HG03571 (cell line): ENCODE measurements around the gene ARL11.
"Not testable (repeated sequence)": the region's sequence is repeated elsewhere in the genome, so short reads cannot be mapped to it uniquely, and the experiment has no call there.

Source experiments
- ATAC-seq: cut with Tn5 transposase; IDR thresholded peaks from one replicate; pipeline ENCODE4 v1.9.1; 2021; ENCODE audit not compliant: unreplicated experiment

Gene ARL11

DNA sequence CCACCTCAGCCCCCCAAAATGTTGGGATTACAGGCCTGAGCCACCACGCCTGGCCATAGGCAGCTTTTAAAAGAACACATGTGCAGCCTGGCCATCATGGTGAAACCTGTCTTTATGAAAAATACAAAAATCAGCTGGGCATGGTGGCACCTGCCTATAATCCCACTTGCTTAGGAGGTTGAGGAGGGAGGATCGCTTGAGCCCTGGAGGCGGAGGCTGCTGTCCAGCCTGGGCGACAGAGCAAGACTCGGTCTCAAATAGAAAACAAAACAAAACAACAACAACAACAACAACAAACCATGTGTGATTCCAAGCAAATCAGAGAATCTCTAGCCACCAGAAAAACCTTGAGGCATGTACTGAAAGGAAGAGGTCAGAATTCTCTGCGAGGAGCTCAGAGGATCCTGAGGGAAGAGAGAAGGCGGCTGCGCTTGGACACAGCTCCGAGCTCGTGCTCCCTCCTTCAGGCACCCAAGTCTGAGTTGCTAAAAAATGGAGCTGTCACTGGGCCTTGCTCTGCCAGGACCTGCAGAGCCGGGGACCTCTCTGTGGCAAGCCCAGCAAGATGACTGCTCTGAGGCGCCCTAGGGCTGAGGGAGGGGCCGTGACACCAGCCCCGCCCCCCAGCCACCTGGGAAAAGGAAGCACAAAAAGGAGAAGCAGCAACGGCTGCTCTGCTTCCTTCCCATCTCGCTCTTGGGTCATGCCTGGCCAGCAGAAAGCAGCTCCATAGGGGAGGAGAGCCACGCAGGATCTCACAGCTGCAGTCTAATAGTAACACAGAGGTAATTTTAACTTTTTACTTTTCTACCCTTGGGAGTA is at the start of gene ARL11:
Gene ARL11 (plus strand): TSS at position 677 of the 822 bp plus-strand sequence. CDS start 1,941 bp downstream, outside the sequence.
- peak; percentile 95 for ATAC-seq

DNA sequence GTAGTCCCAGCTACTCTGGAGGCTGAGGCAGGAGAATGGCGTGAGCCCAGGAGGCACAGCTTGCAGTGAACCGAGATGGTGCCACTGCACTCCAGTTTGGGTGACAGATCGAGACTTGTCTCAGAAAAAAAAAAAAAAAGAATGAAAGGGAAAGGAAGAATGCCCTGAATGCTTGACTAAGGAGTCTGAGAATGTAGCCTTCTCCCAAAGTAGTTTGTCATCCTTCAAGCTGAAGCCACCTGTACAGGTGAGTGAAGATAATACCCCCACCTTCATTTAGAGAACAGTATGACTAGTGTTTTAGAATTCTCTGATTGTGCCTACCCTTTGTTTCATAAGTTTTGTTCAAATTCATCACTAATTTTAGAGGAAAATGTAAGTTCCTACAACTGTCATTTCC is 48.8 kb upstream of the ARL11 start:
- ATAC-seq: no peak

DNA sequence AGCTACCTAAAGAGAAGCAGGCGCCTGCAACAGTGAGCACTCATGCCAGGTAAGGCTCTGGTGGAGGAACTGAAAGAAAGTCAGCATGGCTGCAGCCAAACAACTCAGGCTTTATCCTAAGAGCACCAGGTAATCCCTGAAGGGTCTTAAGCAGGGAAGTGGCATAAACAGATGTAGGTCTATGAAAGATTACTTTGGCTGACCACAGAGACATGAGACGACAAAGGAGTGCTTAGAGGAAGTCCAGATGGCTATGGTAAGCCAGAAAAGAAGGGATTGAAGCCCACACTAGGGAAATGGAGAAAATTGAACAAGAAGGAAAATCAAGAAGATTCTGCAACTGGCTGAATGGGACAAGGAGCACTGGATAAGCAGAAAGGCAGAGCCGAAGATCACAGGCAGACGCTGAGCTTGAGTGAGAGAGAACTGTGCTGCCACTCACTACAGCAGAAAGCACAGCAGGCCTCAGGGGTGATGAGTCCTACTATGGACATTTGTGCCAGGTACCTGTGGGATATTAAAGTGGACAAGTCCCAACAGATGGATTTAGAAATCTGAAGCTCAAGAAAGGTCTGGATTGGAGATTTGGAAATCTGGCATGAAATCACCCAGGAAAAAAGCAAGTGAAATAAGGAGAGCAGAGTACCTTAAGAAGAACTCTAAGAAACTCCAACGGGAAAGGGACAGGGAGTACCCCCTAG is 47.2 kb upstream of the ARL11 start:
- ATAC-seq: no peak

DNA sequence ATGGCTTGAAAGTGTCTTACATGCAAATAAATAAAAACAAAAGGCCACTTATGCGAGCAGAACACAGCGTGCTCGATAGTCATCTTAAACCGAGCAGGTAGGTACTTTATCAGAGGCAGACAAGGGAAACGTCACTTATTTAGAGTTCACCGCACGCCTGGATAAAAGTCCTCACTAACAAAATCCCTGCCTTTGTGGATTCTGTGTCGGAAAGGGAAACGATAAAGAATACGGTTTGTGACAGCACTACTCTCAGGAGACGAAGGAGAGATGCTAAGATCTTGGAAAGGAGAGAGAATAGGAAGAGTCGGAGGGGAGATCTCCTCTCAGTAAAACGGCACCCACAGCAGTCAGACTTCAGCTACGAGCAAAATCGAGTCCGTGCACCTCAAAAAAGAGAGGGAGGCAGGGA is 43.5 kb upstream of the ARL11 start:
- ATAC-seq: peak; percentile 11

DNA sequence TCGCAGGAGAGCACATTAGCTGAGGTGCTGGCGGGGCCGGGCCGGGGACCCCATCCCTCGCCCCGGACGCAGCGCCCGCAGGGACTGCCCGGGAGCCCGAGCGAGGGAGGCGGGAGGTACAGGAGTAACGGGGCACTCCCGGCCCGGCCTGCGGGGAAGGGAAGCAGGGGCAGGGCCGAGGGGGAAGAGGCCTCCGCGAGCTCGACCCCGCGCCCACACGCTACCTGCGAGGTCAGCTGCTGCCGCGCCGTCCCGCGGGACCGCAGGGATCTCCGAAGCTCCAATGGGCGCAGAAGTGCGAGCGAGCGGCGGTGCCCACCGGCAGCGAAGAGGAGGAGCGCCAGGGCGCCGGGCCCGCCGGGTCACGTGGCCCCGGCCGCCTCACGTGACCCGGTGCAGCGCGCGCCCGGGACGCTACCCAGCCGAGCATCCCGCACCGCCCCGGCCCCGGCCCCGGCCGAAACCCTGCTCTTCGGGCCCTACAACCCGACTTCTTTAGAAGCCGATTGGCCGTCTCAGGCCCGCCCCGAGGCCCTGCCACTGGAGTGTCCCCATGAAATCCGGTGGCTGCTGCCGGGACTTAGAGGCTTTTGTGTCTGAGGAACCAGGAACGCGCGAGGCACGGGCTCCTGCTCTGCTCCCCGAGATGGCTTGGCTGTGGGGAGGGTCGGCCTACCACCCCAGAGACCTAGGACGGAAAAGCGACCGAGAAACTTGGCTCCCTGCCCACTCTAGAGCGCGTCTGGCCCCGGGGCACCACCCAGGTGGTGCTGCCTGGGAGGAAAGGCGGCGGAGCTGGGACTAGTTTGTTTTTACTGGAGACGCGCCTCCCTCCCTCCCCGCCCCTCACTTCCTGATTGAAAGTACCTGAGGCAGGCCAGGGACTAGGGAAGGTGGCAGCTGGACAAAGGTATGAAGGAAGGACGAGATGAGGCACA is 42.8 kb upstream of the ARL11 start, which contains the start of gene RCBTB1:
Gene RCBTB1 (minus strand): TSS at position 339 of the 938 bp plus-strand sequence. CDS start 18,279 bp downstream, outside the sequence.
- ATAC-seq: peak; percentile 93

DNA sequence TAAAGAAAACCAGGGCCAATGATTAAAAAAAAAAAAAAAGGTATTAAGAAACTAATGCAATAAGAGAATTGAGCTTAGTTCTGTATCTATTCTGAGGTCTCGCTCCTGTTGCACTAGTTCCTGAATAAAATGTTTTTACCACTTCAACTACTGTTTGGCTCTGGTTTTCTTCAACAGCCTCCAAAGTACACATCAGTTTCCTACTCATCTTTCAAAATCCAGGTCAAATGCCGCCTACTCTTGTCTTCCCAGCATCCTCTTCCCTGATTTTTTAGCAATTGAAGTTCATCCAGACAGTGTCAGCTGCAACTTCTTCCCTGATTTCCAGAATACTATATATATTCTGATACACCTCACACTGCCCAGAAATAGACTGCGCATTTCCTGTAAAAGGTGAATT is 41.6 kb upstream of the ARL11 start:
- ATAC-seq: no peak

DNA sequence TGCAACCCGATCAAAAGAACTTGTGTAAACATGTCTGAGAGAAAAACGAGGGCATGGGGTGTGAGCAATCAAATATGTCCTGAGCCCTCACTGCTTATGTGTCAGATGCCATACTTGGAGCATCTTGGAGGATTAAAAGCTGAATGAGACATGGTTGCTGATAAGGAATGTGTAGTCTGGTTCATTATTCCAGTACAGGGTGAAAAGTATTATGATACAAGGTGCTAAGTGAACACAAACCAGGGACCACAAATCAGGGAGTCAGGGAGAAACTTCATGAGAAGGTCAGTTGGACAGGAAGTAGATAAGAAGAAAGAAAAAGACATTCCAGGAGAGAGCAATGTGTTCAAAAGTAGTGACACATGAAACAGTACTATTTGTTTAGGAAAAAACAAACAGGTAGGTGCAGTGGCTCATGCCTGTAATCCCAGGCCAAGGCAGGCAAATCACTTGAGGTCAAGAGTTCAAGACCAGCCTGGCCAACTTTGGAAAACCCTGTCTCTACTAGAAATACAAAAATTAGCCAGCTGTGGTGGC is 40.9 kb upstream of the ARL11 start:
- no peak for ATAC-seq

DNA sequence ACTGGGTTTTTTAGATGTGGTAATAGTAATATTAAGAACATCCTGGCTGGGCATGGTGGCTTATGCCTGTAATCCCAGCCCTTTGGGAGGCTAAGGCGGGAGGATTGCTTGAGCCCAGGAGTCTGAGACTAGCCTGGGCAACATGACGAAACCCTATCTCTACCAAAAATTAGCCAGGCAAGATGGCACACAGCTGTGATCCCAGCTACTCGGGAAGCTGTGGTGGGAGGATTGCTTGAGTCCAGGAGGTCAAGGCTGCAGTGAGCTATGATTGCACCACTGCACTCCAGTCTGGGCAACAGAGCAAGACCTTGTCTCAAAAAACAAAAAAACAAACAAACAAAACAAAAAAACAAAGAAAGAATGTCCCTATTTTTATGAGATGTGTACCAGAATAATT is 37.6 kb upstream of the ARL11 start:
- ATAC-seq: not testable (repeated sequence)

DNA sequence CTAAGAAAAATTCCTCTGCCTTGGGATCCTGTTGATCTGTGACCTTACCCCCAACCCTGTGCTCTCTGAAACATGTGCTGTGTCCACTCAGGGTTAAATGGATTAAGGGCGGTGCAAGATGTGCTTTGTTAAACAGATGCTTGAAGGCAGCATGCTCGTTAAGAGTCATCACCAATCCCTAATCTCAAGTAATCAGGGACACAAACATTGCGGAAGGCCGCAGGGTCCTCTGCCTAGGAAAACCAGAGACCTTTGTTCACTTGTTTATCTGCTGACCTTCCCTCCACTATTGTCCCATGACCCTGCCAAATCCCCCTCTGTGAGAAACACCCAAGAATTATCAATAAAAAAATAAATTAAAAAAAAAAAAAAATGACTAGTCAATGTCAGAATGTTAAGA is 34.4 kb upstream of the ARL11 start:
- ATAC-seq: not testable (repeated sequence)

DNA sequence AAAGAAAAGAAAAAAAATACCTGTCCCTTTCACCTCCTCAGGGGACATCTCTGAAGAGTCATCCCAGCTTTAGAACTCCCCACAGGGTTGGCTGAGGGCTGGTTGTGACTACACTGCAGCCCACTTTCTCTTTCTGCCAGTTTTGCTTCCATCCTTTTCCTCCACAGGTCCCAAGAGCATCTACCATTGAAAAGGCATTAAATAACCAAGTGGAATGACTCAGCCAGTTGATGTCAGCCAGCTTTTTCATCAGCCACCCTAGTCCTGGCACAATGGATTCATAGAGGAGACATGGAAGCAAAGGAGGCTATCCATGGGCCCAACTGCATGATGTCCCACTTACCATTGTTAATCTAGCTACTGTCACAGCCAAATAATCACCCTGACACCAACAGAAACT is 33.7 kb upstream of the ARL11 start:
- no peak for ATAC-seq

DNA sequence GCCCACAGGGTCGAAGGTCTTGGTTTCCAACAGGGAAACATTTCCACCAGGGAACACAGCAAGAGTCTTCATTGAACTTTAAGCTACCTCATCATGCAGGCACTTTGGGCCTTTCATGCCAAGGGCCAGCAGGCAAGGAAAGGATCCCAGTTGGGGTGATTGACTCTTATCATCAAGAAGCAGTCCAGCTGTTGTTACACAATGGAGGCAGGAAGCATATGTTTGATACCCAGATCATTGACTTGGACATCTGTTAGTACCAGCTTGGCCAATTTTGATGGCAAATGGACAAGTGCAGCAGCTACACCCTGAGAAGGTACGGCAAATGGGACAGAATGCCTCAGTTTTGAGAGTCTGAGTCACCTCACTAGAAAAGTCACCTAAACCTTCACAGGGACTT is 32.1 kb upstream of the ARL11 start:
- no peak for ATAC-seq

DNA sequence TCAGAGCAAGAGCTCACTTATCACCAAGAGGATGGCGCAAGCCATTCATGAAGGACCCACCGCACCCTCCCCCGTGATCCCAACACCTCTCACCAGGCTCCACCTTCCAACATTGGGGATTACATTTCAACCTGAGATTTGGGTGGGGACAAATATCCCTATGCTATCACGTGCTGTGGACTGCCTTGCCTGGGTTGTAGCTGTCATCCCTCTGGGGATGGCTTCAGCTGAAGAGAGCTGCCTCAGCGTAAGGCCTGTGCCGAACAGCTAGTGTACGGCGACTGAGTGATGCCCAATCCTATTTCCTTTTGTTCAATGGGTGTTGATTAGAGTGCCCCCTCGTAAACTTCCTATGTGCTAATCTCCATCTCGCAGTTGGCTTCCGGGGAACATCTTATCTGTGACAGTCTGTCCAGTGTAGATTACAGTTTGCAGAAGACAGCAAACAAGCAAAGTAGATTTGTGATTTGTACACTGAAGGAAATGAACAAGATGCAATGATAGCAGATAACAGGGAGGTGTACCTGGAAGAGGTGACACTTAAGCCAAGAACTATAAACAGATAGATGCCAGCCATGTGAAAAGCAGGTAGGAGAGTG is 31.2 kb upstream of the ARL11 start:
- no peak for ATAC-seq

DNA sequence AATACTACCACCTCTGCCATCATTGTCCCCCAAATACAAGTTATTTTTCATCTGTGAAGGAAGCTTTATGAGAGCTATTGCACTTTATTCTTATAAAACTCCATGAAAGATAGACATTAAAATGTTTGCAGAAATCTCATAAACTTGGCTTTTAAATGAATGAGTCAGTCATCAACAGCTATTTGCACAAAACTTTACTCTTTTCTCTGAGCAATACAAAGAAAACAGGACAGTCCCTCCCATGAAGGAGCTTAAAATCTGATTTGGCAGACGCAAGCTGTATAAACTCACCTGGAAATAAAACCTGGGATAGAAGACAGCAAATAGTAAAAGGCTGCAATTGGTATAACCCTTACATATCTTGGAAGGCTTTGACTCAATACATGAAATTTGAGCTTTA is 26.3 kb upstream of the ARL11 start:
- ATAC-seq: no peak

DNA sequence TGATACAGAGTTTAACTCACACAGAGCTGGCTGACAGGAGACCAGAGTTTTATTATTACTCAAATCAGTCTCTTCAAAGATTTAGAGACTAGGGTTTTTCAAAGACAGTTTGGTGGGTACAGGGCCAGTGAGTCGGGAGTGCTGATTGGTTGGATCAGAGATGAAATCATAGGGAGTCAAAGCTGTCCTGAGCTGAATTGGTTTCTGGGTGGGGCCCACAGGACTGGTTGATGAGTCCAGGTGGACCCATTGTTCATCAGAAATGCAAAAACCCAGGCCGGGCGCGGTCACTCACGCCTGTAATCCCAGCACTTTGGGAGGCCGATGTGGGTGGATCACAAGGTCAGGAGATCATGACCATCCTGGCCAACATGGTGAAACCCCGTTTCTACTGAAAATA is 25.7 kb upstream of the ARL11 start:
- ATAC-seq: not testable (repeated sequence)

DNA sequence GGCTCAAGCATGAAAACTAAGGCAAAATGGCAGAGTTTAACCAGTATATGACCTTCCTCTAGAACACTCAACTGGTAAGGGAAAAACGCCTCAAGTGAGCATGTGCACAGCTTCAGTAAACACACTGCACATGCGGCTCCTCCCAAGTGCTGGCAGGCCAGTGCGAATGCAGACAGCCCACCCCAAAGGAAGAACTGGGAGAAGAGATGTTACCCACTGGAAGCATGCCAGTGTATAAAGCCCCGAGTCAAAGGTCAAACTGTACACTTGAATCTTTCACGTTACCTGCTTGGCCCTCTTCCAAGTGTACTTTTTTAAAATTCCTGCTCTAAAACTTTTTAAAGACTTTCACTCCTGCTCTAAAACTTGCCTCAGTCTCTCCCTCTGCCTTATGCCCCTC is 23.7 kb upstream of the ARL11 start:
- ATAC-seq: no peak

DNA sequence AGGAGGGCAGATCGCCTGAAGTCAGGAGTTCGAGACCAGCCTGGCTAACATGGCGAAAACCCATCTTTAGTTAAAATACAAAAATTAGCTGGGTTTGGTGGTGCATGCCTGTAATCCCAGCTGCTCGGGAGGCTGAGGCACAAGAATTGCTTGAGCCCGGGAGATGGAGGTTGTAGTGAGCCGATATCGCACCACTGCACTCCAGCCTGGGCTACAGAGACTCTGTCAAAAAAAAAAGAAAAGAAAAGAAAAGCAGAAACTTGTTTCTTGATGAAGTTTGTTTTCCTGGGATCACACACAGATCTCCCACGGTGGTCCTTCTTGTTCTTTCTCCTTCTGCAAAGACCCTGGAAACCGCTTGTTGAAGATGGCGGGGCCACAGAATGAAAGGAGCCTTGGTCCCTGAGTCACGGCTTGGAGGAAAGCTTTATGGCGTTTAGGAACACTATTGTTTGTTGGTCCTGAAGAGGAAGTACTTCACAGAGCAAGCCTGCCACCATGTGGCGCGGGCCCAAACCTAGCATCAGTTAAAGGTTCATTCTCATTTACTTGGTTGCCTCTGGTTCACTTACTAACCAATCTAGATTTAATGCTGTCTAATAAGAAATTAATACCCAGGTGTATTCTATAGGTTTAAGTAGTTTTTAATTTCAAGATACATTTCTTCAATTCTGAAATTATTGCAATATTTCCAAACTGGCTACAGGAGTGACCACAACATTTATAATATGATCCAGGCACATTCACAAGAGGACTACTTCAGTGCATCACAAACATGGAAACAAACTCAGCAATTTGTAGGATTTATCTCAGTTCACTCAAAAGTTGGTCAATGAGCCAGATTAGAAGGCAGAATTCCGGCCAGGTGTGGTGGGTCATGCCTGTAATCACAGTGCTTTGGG is 21.3 kb upstream of the ARL11 start:
- ATAC-seq: peak; percentile 95

DNA sequence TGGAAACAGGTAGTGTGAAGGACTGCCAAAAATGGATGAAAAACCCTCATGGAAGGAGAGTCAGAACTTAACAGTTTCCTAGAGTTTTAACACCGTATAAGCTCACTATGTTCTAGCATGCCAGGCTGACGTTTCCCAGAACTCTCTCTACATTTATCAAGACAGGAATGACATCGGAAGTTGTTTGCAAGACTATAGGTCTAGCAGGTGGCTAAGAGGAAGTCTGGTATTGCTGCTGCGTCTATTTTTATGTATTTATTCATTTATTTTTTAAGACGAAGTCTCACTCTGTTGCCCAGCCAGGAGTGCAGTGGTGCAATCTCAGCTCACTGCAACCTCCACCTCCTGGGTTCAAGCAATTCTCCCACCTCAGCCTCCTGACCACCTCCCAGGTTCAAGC is 20.5 kb upstream of the ARL11 start:
- no peak for ATAC-seq

DNA sequence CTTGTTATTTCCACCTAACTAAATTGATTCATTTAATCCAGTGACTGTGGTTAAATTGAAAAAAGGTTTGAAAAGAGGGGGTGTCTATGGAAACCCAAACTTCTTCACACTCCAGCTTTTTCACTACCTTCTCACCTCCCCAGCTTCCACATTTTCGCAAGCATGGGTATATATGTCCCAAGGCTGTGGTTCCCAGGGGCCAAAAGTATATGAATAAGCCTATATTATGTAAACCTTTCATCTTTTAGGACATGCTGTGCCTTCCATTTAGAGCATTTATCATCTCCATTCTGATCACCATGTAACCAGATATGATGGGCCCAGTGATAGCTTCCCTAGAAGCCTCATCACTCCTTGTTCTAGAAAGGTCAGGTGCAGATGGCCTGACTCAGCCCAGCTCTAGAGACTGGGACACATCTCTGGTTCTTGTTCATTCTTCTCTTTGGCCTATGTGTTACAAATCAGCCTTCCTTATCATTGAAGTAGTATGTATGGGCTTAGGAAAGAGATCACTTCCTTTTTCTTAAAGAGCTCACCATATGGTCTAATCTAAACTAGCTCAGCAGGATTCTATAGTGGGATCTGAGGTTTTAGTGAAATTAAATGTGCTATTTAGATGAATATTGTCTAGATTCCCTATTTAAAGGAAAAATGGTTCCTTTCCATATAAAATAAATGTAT is 19.5 kb upstream of the ARL11 start:
- no peak for ATAC-seq

DNA sequence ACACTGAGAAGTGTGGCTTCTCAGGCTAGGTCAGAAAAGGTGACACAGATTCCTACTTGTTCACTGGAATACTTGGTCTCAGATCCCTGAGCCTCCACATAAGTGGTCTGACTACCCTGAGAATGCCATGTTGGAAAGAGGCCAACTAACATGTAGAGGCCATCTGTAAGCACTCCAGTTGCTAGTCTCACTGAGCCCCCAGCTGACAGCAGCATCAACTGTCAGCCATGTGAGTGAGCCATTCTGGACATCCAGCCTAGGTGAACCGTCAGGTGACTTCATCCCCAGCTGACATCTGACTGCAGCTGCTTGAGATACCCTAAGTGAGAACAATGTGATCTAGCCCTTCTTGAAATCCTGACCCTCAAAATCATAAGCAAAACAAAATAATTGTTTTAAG is 18.1 kb upstream of the ARL11 start:
- no peak for ATAC-seq
